Measurements from ENCODE around the gene CDKAL1.

GRCh38 chr6:21181866-21182265, 647.6 kb downstream of the CDKAL1 start:
- no peak for TF ChIP-seq GATA3 (IDR thresholded peaks at IDR 0.05; ENCODE audit: low read depth, low read length)
- TF ChIP-seq GATA2 (IDR thresholded peaks at IDR 0.05; ENCODE audit: low read depth, low read length), result no peak

Measured in SH-SY5Y (cell line).